Caki2 (cell line): ENCODE results near the gene DLEC1. TPM values are rescaled to one million over a fixed set of nuclear protein-coding genes. Genes with fewer than 3 reads are reported as not detected.

Source experiments
- DNase-seq: peaks from one replicate; pipeline ENCODE4 v3.0.0-alpha.2; 2015; ENCODE audit warnings: low read depth
- in situ Hi-C: cut with HindIII; loops from 2 replicates; pipeline ENCODE4 v1.10.0; 2016; ENCODE audit warnings: low sequenced_read_pairs, low pct_unique_long_range_greater_than_20kb, mixed read lengths
- total RNA-seq: library from RNA; depleted of rRNA; stranded (reverse); fragments of >200 nt; shearing (Covaris generic); gene quantifications from 2 replicates; pipeline ENCODE4 v1.2.3, GENCODE V29; 2014; ENCODE audit warnings: low replicate concordance; rRNA removed

Gene DLEC1
- not detected in 2 replicates for total RNA-seq

GRCh38 chr3:38039101-38039898 lies at the start of gene DLEC1:
Gene DLEC1 (plus strand): TSS chr3:38039208. CDS start chr3:38039226, 18 bp downstream.
- no peak for DNase-seq
- in situ Hi-C loops: no loop called here

DNA sequence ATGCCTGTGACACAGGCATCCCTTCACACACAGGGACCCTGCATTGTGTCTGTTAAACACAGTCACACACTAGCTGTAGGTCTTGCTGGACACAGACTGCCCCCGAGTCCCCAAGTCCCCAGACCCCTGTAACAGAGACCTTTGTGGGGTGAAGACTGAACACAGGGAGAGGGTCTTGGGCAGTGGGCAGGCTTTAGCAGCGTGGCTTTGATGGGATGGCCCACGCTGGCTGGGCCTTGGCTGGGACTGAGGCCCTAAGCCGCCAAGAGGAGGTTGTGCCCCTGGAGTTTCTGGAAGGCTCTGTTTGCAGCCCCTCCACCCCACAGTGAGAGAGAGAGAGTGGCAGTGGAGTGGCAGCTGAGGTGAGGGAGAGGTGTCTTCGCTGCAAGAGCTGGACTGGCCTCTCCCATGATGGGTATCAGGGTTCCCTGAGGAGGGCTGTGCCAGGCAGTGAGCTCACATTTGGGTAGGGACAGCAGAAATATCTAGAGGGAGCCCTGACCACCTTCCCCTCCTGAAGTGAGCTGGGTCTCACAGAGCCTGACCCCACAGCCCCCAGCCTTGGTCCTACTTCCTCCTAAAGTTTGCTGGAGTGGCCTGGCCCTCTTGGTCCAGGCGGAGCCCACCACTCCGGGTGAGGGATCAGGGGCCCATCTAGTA lies 49.1 kb upstream of the DLEC1 start:
- in situ Hi-C loops: no loop called here
- no peak for DNase-seq

GRCh38 chr3:37990527-37990926 lies 48.5 kb upstream of the DLEC1 start, which contains the start of gene VILL:
Gene VILL (plus strand): TSS chr3:37990786. CDS start chr3:37993673, 2,887 bp downstream.
- DNase-seq: no peak
- in situ Hi-C loops: no loop called here

DNA sequence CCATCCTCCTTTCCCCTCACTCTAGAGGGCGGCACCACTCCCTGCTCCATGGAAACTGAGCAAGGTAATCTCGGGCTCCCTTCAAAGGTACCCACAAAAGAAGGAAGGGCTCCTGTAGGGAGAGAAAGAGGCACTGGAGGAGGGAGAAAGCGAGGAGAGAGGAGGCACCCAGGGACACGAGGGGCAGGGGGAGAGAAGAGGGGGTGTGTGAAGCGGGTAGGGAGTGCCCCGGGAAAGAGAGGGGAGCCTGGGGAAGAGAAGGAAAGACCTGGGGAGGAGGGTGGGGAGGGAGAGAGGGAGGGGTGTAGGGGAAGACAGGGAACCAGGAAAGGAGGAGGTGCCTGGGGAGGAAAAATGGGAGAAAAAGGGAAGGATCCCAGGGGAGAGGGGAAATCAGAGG lies 47.9 kb upstream of the DLEC1 start:
- in situ Hi-C loops: no loop called here
- DNase-seq: no peak

DNA sequence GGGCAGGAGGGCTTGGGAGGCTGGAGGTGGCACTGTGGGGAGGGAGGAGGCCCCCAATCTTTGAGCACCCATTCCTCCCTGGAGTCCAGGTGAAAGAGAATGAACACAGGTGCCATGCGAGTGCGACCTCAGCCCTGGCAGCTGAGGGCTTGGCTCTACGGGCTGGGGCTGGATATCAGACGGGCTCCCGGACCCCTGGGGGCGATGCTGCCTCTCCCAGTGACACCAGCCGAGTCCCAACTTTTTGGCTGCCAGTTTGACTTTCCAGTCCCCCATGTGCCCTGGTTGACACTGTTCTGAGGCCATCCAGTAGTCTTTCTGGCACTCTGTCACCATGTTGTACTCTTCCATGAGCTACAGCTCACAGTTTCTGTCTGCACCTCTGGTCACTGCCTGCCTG lies 47.2 kb upstream of the DLEC1 start:
- no peak for DNase-seq
- in situ Hi-C loops: no loop called here

- in situ Hi-C loops: no loop called here
- no peak for DNase-seq
Observed at GRCh38 chr3:37992271-37993066, 46.5 kb upstream of the DLEC1 start.

- in situ Hi-C loops: no loop called here
- DNase-seq: no peak
Observed at GRCh38 chr3:37993067-37993455, 45.9 kb upstream of the DLEC1 start.

DNA sequence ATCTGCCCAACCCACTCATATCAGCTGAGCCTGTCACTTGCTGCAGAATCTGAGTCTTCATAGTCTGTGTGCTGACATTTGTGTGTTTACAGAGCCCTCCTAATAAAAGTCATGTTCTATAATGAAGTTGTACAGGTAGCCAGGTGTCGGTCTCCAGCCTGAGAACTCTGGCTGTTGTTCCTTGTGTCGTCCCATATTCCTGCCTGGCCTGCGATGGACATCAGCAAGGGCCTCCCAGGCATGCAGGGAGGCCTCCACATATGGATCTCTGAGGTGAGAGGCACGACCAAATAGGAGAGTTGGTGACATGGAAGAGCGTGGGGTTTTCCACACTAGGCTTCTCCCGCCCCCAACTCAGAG lies 45.6 kb upstream of the DLEC1 start:
- DNase-seq: no peak
- in situ Hi-C loops: no loop called here

DNA sequence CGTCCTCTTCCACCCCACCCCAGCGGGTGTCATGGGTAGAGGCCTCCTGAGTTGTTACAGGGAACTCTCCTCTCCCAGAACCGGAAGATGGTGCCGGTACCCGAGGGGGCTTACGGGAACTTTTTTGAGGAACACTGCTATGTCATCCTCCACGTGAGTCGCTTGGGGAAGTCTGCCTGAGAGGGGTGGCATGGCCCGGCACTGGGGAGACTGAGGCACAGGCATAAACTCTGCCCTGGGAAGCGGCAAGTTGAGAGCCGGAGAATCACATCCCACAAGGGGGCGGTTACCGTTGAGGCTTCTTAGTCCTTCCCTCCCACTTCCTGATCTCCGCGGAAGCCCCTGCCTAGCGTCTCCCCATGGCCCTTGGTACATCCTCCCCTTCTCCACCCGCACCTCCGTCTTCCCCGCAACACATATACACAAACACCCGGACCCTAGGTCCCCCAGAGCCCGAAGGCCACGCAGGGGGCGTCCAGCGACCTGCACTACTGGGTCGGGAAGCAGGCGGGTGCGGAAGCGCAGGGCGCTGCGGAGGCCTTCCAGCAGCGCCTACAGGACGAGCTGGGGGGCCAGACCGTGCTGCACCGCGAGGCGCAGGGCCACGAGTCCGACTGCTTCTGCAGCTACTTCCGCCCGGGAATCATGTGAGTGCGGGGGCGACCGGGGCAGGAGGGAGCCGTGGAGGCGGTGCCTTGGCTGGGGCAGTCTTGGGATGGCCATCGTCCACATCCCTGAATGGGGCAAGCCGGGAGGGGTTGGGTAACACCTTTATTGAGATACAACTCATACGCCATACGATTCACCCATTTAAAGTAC lies 45.0 kb upstream of the DLEC1 start:
- DNase-seq: no peak
- in situ Hi-C loops: no loop called here

- in situ Hi-C loops: no loop called here
- DNase-seq: no peak
Observed at GRCh38 chr3:37994639-37994972, 44.4 kb upstream of the DLEC1 start.

- no peak for DNase-seq
- in situ Hi-C loops: no loop called here
Observed at GRCh38 chr3:37995652-37996641, 43.1 kb upstream of the DLEC1 start.

DNA sequence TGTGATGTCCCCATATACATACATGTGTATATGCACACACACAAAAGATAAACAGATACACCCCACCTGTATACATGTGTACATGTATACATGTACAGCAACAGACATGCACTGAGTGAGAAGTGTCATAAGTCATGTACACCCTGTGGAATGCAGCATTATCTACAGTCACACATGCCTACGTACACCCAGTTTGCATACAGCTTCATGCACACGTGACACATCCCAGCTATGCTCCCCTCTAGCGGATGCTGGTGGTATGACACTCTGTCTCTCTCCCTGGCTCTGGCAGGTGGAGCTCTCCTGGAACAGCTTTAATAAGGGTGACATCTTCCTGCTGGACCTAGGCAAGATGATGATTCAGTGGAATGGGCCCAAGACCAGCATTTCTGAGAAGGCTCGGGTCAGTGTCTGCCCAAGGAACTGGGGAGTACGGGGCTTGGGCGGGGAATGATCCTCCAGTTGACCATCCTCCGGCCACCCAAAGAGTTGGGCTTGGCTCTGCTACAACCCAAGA lies 42.2 kb upstream of the DLEC1 start:
- in situ Hi-C loops: no loop called here
- DNase-seq: peak; percentile 71

- no peak for DNase-seq
Observed at GRCh38 chr3:37997342-37997741, 41.7 kb upstream of the DLEC1 start.

GRCh38 chr3:37997791-37998370 lies 41.1 kb upstream of the DLEC1 start:
- DNase-seq: no peak
- in situ Hi-C loops: no loop called here

More at GRCh38 chr3:37997342-37997741, 41.7 kb upstream of the DLEC1 start:
- in situ Hi-C loops: no loop called here

GRCh38 chr3:37999836-38000235 lies 39.2 kb upstream of the DLEC1 start:
- in situ Hi-C loops: no loop called here
- DNase-seq: no peak

- no peak for DNase-seq
- in situ Hi-C loops: no loop called here
Observed at GRCh38 chr3:38000242-38000916, 38.6 kb upstream of the DLEC1 start.
